GM21737 (cell line): ENCODE data around the gene PHOX2A.

ENCODE experiments used
- ATAC-seq: cut with Tn5 transposase; IDR thresholded peaks from one replicate; pipeline ENCODE4 v1.9.1; 2021; ENCODE audit warnings: mild to moderate bottlenecking, moderate library complexity; ENCODE audit not compliant: unreplicated experiment

PHOX2A gene

GRCh38 chr11:72235351-72236057 is 8.5 kb downstream of the PHOX2A start:
- no peak for ATAC-seq

DNA sequence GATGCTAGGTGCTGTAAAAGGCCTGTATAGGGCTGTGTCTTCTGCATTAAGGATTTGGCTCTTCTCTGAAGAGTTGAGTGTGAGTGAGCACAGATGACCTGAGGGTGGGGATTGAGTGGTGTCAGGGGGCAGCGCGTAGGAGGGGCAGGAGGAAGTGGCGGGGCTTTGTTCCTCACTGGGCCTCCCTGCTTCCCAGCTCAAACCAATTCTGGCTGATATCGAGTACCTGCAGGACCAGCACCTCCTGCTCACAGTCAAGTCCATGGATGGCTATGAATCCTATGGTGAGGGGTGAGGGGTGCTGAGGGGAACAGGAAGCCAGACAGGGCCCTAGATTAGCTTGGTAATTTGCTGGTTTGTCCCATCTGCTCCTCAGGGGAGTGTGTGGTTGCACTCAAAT is 9.1 kb downstream of the PHOX2A start:
- no peak for ATAC-seq

DNA sequence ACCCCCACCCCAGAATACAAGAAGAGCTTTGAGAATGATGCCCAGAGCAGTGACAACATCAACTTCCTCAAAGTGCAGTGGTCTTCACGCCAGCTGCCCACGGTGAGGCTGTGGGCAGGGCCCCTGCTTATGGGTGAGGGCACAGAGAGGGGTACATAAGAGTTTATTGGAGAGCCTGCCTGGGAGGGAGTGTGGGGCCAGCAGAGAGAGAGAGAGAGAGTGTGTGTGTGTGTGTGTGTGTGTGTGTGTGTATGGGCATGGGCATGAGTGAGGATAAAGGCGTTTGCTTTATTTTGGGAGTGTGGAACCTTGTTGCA is 9.5 kb downstream of the PHOX2A start:
- no peak for ATAC-seq

DNA sequence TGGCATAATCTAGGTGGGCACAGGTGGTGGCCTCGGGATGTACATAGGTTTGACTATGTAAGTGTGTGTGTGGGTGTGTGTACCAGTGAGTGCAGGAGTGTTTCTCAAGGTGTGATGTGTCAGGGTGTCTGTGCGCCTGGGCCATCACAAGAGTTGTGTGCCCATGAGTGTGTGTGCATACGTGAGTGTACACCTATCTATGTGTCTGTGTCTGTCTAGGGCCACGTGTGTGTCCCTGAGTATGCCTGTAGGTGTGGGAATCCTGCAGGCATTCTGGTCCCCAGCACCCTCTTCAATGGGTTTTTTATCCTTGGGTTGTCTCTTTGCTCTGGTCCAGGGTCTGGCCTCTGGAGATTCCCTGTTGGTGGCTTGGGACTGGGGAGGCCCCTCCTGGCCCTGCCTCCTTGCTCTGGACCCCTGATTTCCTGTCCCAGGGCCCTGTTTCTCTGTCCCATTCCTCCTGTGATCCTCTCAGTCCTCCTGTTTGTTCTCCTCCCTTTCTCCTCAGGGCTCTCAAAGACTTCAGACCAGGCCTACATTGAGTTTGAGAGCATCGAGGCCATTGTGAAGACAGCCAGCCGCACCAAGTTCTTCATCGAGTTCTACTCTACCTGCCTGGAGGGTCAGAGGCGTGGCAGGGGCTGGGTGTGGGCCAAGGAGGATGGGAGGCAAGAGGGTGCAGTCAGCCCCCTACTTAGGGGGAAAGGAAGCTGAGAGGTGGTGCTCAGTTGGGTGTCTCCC is 10.0 kb downstream of the PHOX2A start:
- ATAC-seq, result no peak

GRCh38 chr11:72233056-72233772 is 10.8 kb downstream of the PHOX2A start:
- no peak for ATAC-seq

- ATAC-seq, result no peak
These were observed 11.5 kb downstream of the PHOX2A start for GRCh38 chr11:72232260-72233055.

GRCh38 chr11:72231396-72232259 is 12.3 kb downstream of the PHOX2A start:
- ATAC-seq, result no peak

- ATAC-seq, result no peak
These were observed 13.1 kb downstream of the PHOX2A start for GRCh38 chr11:72230764-72231365.

- no peak for ATAC-seq
These were observed 13.8 kb downstream of the PHOX2A start for GRCh38 chr11:72229925-72230763.

DNA sequence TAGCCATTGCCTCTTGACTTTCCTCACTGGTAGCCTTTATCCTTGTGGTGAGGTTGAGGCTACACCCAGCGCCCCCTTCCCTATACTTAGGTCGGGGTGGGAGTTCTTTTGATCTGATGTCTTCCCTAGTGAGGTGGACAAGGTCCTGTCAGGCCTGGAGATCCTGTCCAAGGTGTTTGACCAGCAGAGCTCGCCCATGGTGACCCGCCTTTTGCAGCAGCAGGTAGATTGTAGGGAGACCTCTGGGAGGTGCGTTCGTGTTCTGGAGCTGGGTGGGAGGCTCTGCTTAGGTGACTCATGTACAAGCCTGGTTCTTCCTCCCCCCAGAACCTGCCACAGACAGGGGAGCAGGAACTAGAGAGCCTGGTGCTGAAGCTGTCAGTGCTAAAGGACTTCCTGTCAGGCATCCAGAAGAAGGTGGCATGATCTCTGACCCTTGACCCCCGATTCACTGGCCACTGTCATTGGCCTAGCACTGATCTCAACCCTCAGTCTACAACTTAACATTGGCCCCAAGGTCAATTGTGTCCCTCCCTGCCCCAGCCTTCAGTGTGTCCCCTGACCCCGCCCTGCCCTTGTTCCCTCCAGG is 14.5 kb downstream of the PHOX2A start:
- ATAC-seq, result no peak

DNA sequence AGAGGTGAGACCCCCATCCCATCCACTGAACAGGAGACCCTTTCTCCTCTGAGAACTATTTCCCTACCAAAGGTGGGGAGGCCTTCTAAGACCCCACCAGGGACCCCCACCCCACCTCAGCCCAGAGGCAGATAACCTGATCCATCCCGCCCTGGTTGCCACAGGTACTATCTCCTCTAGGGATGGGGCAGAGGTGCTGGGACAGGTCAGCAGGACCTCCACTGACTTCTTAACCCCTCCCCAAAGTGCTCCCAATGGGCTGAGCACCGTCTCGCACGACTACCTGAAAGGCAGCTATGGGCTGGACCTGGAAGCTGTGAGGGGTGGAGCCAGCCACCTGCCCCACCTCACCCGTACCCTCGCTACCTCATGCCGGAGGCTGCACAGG is 15.1 kb downstream of the PHOX2A start:
- ATAC-seq, result no peak

- ATAC-seq, result no peak
These were observed 15.6 kb downstream of the PHOX2A start for GRCh38 chr11:72228229-72228843.

DNA sequence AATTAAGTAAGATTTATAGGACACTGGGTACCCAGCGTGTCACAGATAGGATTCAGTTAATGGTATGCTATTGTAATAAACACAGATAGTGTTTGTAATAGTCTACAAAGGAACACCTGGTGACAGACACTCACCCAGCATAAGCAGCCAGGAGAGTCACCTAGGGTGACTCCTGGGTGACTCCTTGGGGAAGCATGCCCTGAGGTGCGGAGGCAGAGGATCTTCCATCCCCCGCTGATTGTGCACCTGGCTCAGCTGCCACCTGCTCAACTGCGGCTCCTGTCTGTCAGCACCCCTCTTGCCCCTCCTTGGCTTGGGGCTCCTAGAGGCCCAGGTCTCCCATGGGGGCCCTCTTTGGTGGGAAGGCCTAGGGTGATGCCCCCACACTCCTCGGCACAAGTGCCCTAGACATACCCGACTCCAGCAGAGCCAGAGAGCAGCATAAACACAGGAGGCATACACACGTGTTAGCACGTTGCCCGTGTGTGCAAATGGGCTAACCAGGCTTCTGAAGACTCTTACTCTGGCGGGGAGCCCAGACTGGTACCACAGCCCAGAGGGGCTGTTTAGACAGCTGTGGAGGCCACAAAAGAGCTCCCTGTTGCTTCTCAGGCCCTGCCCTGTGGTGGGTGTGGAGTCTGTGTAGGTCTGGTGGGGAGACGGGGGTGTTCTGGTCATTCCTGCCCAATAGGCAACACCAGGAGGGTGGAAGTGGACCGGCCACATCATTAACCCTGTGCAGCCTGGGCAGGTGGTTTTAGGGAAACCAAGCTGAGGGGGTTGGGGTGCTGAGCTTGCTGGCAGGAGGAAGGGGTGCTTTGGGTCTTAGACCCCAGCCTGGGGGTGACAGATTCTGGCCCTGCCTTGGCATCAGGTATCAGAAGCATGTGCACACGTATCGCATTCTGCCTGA is 16.4 kb downstream of the PHOX2A start:
- ATAC-seq, result no peak

DNA sequence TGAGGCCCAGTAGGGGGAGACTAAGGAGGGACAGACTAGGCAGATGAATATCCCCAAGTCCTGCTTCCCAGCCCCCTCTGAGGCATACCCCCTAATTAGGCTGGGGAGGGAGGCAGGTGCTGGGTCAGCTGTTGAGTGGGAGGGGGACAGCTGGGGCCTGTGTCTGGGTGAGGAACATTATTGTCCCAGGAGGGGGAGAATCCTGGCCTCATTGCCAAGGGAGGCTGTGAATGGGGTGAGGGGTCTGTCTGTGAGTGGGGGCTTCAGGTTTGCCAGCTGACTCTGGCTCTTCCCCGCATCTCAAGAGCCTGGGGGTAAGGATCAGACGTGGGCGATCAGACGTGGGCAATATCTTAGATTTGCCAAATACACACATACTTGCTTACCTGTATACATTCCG is 17.3 kb downstream of the PHOX2A start:
- ATAC-seq, result no peak

- no peak for ATAC-seq
These were observed 18.5 kb downstream of the PHOX2A start for GRCh38 chr11:72225411-72225951.

- no peak for ATAC-seq
These were observed 19.2 kb downstream of the PHOX2A start, which contains the start of gene INPPL1 for GRCh38 chr11:72224564-72225410. INPPL1 (plus strand) TSS chr11:72224767; CDS start chr11:72224985, 218 bp downstream.
